Daoy (cell line): Measurements from ENCODE around the gene USP34. TPM values are rescaled to one million over a fixed set of nuclear protein-coding genes. Genes with fewer than 3 reads are reported as not detected.

Experiments used
- DNase-seq: peaks from one replicate; pipeline ENCODE4 v3.0.0-alpha.2; 2015; ENCODE audit warnings: low read depth
- total RNA-seq: library from RNA; depleted of rRNA; stranded (reverse); fragments of >200 nt; shearing (Covaris generic); gene quantifications from 2 replicates; pipeline ENCODE4 v1.2.3, GENCODE V29; 2014

USP34 gene
- total RNA-seq, 1 experiment from 2014 or later = 56.5 TPM

GRCh38 chr2:61376211-61376610, 94.7 kb downstream of the USP34 start:
- no peak for DNase-seq

DNA sequence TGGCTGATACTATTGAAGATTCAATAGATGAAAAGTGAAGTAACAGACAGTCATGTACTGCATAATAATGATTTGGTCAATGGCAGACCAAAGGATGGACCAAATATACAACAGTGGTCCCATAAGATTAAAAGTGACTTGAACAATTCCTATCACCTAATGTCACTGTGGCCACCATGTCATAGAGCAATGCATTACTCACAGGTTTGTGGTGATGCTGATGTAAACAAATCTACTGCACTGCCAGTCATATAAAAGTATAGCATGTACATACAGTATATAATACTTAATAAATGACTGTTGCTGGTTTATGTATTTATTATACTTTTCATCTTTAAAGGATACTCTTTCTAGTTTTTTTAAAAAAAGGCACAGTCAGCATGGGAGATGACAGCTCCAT, 99.9 kb downstream of the USP34 start:
- no peak for DNase-seq

DNA sequence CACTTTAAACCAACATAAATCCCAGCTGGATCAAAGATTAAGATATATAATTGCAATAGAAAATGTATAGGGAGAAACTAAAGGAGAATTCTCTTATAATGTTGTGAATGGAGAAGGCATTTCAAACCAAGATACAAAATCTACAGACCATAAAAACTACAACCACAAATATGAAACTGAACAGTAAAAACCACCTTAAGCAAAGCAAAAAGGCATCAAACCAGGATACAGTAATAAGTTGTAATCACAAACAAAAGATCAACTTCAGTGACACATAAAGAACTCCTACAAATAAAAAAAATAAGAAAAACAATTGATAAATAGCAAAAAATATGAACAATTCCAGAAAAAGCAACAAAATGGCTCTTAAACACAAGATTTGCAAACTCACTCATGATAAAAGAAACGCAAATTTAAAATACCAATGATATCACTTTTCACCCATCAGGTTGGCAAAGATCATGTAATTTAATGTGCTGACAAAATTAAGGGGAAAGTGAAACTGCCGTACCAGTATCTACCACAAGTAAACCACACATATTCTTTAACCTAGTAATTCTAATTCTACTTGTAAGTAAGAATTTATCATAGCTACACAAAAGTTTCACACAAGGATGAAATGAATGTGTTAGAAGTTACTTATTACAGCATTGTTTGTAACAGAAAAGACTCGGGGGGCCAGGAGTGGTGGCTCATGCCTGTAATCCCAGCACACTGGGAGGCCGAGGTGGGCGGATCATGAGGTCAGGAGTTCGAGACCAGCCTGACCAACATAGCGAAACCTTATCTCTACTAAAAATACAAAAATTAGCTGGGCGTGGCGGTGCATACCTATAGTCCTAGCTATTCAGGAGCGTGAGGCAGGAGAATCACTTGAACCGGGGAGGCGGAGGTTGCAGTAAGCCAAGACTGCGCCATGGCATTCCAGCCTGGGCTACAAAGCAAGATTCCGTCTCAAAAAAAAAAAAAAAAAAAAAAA, 101.9 kb downstream of the USP34 start:
- peak; percentile 3 for DNase-seq

- no peak for DNase-seq
These were observed 103.7 kb downstream of the USP34 start for GRCh38 chr2:61367177-61367576.

DNA sequence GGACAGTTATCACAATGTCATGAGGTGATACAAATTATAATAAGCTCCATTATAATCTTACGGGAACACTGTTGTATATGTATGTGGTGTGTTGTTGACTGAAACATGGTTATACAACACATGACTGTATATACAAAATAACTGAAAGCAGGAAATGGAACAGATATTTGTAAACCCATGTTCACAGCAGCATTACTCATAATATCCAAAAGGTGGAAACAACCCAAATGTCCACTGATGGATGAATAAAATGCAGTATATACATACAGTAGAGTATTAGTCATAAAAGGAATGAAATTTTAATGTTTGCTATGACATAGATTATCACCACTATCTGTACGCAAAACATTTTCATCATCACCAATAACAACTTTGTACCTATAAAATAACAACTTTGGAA, 107.3 kb downstream of the USP34 start:
- no peak for DNase-seq

DNA sequence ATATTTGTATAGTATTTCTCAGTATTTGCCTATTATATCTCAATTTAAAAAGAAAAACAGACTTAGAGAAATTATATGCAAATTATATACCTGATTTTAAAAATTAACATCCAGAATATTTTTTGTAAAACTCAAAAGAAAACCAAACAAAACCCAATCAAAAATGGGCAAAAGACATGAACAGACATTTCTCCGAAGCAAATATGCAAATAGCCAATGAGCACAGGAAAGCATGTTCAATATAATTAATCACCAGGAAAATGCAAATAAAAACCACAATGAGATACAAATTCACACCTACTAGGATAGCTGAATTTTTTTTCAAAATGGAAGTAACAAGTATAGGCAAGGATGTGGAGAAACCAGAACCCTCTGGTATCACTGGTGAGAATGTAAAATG, 108.0 kb downstream of the USP34 start:
- DNase-seq = no peak

DNA sequence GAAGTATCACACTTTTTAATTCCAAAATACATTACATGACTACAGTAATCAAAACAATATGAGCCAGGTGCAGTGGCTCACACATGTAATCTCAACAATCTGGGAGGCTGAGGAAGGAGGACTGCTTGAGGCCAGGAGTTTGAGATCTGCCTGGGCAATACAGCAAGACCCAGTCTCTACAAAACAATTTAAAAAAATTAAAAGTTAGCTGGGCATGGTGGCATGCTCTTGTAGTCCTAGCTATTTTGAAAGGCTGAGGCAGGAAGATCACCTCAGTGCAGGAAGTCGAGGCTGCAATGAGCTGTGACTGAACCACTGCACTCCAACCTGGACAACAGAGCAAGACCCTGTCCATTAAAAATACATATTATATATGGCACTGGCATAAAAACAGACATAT, 109.8 kb downstream of the USP34 start:
- no peak for DNase-seq

- DNase-seq = no peak
These were observed 111.8 kb downstream of the USP34 start for GRCh38 chr2:61359058-61359457.

GRCh38 chr2:61357681-61358080, 113.2 kb downstream of the USP34 start:
- no peak for DNase-seq

- DNase-seq = no peak
These were observed 113.9 kb downstream of the USP34 start for GRCh38 chr2:61356958-61357350.

- DNase-seq = no peak
These were observed 114.5 kb downstream of the USP34 start for GRCh38 chr2:61356261-61356957.

- DNase-seq = no peak
These were observed 116.2 kb downstream of the USP34 start for GRCh38 chr2:61354543-61355197.

DNA sequence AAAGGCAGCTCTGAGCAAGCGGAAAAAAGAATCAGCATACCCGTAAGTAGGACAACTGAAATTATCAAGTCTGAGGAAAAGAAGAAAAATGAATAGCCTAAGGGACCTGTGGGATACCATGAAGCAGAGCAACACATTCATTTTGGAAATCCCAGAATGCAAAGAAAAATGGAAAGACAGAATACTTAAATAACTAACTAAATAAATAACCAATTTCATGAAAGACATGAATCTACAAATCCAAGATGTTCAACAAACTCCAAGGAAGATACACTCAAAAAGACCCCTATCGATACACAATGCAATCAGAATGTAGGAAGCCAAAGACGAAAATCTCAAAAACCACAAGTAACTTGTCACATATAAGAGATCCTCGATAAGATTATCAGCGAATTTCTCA, 117.0 kb downstream of the USP34 start:
- no peak for DNase-seq

GRCh38 chr2:61350777-61351176, 120.1 kb downstream of the USP34 start:
- no peak for DNase-seq

DNA sequence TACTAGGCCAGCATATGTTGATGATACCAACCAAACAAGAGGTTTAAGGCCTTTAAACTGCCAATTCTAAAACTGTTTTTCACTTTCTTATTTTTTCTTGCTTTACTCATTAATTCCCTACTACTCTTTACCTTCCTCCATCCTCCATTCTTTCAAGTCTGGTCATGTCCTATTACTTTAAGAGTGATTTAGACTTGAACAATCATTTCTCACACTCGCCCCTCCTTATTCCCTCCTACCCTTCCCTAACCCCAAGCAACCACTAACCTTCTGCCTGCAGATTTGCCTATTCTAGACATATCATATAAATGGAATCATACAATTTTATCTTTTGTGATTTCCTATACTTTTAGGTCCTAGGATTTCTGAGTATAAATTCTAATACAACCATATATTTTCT, 127.7 kb downstream of the USP34 start:
- DNase-seq = no peak

- DNase-seq = no peak
These were observed 130.6 kb downstream of the USP34 start for GRCh38 chr2:61340242-61340641.

GRCh38 chr2:61338447-61338846, 132.4 kb downstream of the USP34 start:
- no peak for DNase-seq

GRCh38 chr2:61335187-61335586, 135.7 kb downstream of the USP34 start:
- DNase-seq = no peak

DNA sequence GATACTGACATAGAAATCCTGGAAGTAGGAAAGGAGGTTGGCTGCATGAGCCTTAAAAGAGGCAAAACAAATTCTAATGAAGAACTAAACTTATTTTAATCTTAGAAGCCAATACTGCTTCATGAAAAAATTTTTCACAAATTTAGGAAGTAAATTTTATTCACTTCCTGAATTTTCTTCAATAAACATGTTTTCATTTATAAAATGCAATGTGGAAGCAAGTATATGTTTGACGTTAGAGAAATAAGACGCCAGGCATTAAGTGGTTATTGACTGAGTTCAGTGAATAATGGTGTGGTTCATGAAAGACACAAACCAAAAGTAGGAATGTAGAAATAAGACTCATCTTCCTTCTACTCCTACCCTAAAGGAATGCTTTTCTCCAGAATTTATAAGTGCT, 136.4 kb downstream of the USP34 start:
- DNase-seq = no peak

GRCh38 chr2:61328707-61329251, 142.1 kb downstream of the USP34 start:
- DNase-seq = peak; percentile 15

DNA sequence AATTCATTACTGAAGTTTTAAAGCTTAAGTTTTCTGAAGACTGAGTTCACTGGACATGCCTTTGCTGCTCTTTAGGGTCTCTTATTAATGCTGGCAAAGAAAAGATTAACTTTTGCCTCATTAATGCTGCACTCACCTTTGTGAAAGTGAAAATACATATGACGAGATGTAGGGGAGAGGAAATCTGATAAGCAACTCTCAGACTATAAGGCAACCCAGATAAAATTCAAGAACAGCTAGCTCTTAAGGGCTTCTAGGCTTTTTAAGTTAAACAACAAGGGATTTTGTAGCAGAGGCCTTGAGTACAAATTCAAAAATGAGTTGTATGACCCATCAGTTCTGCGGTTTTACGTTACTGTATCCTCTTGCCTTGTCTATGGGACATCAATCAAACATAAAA, 143.7 kb downstream of the USP34 start:
- DNase-seq = no peak

- no peak for DNase-seq
These were observed 144.5 kb downstream of the USP34 start for GRCh38 chr2:61326423-61326822.
